Breast epithelium (tissue), 4 donors: ENCODE results near the gene ASPA. TPM values are rescaled to one million over a fixed set of nuclear protein-coding genes. Genes with fewer than 3 reads are reported as not detected.

Experiments
- DNase-seq, 2 donors: peaks; one replicate each; pipeline ENCODE4 v3.0.0-alpha.2; 2019; ENCODE audit warnings: low spot score in 2 of 2
- H3K27ac ChIP-seq, 2 donors: fragments of 200-600 bp; sonication (generic) in 1 of 2; one replicate each; pipeline ENCODE4 v1.5.1; 2016 to 2019; ENCODE audit warnings: mild to moderate bottlenecking in 1 of 2
- H3K27me3 ChIP-seq, 2 donors: fragments of 200-600 bp; sonication (generic) in 1 of 2; one replicate each; pipeline versions ENCODE4 v1.5.1 to v1.6.0; 2017 to 2019; ENCODE audit warnings: control low read depth in 1 of 2, mild to moderate bottlenecking in 1 of 2
- H3K36me3 ChIP-seq: fragments of 200-600 bp; one replicate; pipeline ENCODE4 v1.5.1; 2019
- H3K4me1 ChIP-seq, 2 donors: fragments of 200-600 bp; sonication (generic); one replicate each; pipeline ENCODE4 v1.5.1; 2016 to 2019; ENCODE audit warnings: control low read depth in 1 of 2
- H3K4me3 ChIP-seq, 3 donors: fragments of 200-600 bp; sonication (generic); 1 replicate in 2 of 3; 2 replicates in 1 of 3; pipeline ENCODE4 v1.5.1; 2016 to 2019; ENCODE audit warnings: mild to moderate bottlenecking in 3 of 3, moderate library complexity in 2 of 3
- H3K9me3 ChIP-seq, 2 donors: fragments of 200-600 bp; sonication (generic) in 1 of 2; one replicate each; pipeline ENCODE4 v1.5.1; 2016 to 2019; ENCODE audit warnings: control low read depth in 1 of 2
- POLR2A ChIP-seq: fragments of 450-650 bp; IDR thresholded peaks from one replicate; pipeline ENCODE4 v1.6.1; 2016; ENCODE audit warnings: antibody characterized with exemption, mild to moderate bottlenecking, moderate library complexity
- POLR2AphosphoS5 ChIP-seq, 3 donors: sonication (generic); formaldehyde crosslinking; IDR thresholded peaks; one replicate each; pipeline ENCODE4 v1.6.1; 2017; ENCODE audit warnings: antibody characterized with exemption in 3 of 3
- intact Hi-C: fragments of 100-400 bp; cut with DNase I; formaldehyde crosslinking; loops from one replicate; pipeline ENCODE4 v1.15.1; 2023; ENCODE audit warnings: low total_unique reads
- total RNA-seq, 3 donors: library from RNA; depleted of rRNA; stranded (reverse); fragments of >200 nt; gene quantifications; one replicate each; pipeline ENCODE4 v1.1.0, GENCODE V29; 2016
- TF ChIP-seq, protein P1 (sequence below), 3 donors: fragments of 450-650 bp; IDR thresholded peaks; one replicate each; pipeline ENCODE4 v1.5.1; 2016 to 2017; ENCODE audit warnings: antibody characterized with exemption in 3 of 3, mild to moderate bottlenecking in 3 of 3, moderate library complexity in 3 of 3

ASPA gene
- total RNA-seq, 3 donors from 2014 or later = 0.98 to 3.8 (median 1.6) TPM

DNA sequence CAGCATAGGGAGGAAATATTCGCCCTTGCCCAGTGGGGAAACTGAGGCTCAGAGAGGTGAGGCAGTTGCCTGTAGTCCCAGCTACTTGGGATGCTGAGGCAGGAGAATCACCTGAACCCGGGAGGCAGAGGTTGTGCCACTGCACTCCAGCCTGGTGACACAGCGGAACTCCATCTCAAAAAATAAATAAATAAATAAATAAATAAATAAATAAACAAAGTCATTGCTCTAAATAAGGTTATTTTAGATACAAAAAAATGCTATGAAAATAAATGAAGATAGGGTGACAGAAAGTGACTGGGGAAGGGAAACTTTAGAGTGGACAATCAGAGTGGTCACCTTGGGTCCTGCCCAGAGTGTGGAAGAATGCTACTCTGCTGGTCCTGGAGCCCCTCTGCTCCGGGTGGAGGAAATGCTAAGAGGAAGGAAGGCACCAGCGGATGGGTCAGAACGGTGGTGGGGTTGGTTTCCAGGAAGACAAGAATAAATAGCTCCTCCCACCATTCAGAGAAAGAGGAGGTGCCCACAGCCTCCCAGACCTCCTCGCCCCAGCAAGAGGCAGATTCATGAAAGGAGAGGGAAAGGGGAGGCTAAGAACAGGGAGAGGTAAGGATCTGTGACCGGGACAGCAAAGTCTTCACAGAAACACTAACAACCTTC lies 64.2 kb downstream of the ASPA start:
- TF ChIP-seq POLR2AphosphoS5 (IDR thresholded peaks at IDR 0.05) (no peak), POLR2A (no peak)
- TF ChIP-seq, protein P1, sequence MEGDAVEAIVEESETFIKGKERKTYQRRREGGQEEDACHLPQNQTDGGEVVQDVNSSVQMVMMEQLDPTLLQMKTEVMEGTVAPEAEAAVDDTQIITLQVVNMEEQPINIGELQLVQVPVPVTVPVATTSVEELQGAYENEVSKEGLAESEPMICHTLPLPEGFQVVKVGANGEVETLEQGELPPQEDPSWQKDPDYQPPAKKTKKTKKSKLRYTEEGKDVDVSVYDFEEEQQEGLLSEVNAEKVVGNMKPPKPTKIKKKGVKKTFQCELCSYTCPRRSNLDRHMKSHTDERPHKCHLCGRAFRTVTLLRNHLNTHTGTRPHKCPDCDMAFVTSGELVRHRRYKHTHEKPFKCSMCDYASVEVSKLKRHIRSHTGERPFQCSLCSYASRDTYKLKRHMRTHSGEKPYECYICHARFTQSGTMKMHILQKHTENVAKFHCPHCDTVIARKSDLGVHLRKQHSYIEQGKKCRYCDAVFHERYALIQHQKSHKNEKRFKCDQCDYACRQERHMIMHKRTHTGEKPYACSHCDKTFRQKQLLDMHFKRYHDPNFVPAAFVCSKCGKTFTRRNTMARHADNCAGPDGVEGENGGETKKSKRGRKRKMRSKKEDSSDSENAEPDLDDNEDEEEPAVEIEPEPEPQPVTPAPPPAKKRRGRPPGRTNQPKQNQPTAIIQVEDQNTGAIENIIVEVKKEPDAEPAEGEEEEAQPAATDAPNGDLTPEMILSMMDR (IDR thresholded peaks at IDR 0.05) = no peak
- Histone ChIP-seq H3K27ac (no peak overlapping the region), H3K36me3 (no peaks in the 10 kb centered on the region), H3K27me3 (no peaks in the 10 kb centered on the region), H3K4me3 (no peak overlapping the region), H3K9me3 (no peaks in the 10 kb centered on the region), H3K4me1 (no peaks in the 10 kb centered on the region)
- no peak for DNase-seq
- intact Hi-C loops = no loop called here

DNA sequence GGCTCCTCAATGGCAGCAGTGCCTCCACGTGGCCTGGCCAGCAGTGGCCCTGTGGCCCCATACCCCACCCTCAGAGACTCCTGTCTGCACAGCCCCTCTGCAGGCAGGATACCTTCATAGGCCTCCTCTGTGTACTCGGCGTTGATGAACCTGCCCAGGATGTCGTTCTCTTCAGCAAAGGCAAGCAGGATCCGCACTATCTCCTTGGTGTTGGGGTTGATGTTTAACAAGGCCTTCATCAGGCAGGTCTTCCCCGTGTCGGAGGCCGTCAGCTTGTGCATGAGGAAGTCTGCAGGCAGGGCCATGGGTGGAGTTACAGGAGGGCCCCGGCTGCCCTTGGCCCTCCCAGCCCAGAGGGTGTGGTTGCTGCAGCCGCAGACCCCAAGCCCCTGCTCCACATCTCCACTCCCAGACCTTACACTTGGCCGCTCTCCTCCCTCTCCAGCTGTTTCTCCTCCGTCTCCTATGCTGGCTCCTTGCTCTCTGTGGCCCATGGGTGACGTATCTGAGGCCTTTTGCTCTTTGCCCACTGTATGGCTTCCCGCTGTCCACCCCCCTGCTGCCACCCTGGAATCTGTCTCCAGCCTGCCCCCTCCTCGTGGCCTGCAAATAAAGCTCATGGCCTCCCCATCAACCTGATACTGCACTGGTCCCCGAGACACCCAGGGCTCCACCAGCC lies 66.8 kb downstream of the ASPA start:
- TF ChIP-seq POLR2AphosphoS5 (IDR thresholded peaks at IDR 0.05) (no peak), POLR2A (no peak)
- TF ChIP-seq, protein P1 (IDR thresholded peaks at IDR 0.05) = no peak
- Histone ChIP-seq H3K27ac (no peak overlapping the region), H3K4me3 (no peak overlapping the region), H3K4me1 (no peaks in the 10 kb centered on the region), H3K36me3 (no peaks in the 10 kb centered on the region), H3K27me3 (no peaks in the 10 kb centered on the region), H3K9me3 (no peaks in the 10 kb centered on the region)
- no peak for DNase-seq
- intact Hi-C loops = no loop called here

DNA sequence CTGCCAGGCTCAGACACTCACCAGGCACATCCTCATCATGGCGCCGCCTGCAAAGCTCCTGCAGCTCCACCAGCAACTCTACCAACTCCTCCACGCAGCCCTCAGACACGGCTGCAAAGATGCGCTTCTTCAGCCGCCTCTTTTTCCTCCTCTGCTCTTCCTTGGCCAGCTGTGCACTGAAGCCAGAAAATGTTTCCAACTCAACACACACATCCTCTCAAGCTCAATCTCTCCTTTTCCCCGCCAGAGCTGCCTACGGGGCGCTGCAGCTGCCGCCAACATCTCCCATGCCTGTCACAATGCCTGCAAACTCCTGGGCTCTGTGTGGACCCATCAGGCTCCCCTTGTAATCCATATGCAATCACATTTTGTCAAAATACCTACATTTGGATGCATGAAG lies 67.7 kb downstream of the ASPA start:
- TF ChIP-seq POLR2AphosphoS5 (IDR thresholded peaks at IDR 0.05) = no peak
- H3K36me3 ChIP-seq = no peaks in the 10 kb centered on the region
- intact Hi-C loops = no loop called here
- H3K27ac ChIP-seq = no peak overlapping the region
- H3K4me3 ChIP-seq = no peak overlapping the region
- no peak for DNase-seq
- no peaks in the 10 kb centered on the region for H3K9me3 ChIP-seq
- no peaks in the 10 kb centered on the region for H3K27me3 ChIP-seq
- no peaks in the 10 kb centered on the region for H3K4me1 ChIP-seq

DNA sequence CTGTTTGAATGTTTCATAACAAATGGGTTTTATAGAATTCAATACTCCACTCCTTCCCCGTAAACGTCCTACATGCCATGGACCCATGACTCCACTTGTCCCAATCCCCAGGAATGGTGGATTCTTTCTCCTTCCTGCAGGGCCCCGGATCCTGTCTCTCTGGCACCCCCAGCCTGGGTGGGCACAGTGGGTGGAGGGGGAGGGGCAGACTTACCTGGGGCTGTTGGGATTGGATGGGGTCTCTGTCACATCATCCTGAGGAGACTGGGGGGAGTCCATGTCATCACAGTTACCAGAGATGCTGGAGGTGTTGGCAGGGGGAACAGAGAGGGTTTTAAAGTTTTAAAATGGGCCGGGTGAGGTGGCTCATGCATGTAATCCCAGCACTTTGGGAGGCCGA lies 68.6 kb downstream of the ASPA start:
- Histone ChIP-seq H3K27ac (no peak overlapping the region), H3K4me3 (no peak overlapping the region), H3K4me1 (no peaks in the 10 kb centered on the region), H3K27me3 (no peaks in the 10 kb centered on the region), H3K9me3 (no peaks in the 10 kb centered on the region), H3K36me3 (no peaks in the 10 kb centered on the region)
- TF ChIP-seq POLR2A (no peak), POLR2AphosphoS5 (IDR thresholded peaks at IDR 0.05) (no peak)
- TF ChIP-seq, protein P1 (IDR thresholded peaks at IDR 0.05) = no peak
- intact Hi-C loops = no loop called here
- no peak for DNase-seq

DNA sequence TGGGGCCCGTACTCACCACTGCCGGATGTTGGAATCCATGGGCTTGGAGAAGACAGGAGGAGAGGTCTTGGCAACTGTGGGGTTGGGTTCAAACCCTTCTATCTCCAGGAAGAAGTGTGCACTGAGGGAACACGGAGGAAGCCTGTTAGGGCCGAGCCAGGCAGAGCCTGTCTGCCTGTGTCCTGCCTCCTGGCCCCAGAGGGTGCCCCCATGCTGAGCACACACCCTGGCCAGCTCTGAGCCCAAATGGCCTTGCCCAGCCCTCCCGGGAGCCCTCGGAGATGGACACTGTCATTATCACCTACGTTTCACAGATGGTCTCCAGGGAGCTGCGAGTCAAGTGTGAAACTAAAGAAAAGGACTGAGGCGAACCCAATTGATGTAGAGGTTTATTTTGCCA lies 69.4 kb downstream of the ASPA start:
- Histone ChIP-seq H3K4me3 (no peak overlapping the region), H3K9me3 (no peaks in the 10 kb centered on the region), H3K36me3 (no peaks in the 10 kb centered on the region), H3K27me3 (no peaks in the 10 kb centered on the region), H3K4me1 (no peaks in the 10 kb centered on the region), H3K27ac (no peak overlapping the region)
- no peak for DNase-seq
- TF ChIP-seq, protein P1 (IDR thresholded peaks at IDR 0.05) = no peak
- no peak for TF ChIP-seq POLR2AphosphoS5 (IDR thresholded peaks at IDR 0.05)
- no peak for TF ChIP-seq POLR2A
- intact Hi-C loops = no loop called here
